Esophagus squamous epithelium (tissue), 4 donors: ENCODE measurements around the gene LRRC49.

Experiments used
- CTCF ChIP-seq, 6 experiments: fragments of 450-650 bp in 4 of 6; fragments of 200-600 bp in 2 of 6; sonication (generic) in 2 of 6; IDR thresholded peaks; one replicate each; pipeline ENCODE4 v1.5.1; 2016 to 2019; ENCODE audit warnings: antibody characterized with exemption in 6 of 6, mild to moderate bottlenecking in 4 of 6, moderate library complexity in 4 of 6
- POLR2A ChIP-seq, 4 donors: fragments of 450-650 bp; IDR thresholded peaks; one replicate each; pipeline ENCODE4 v1.6.1; 2017; ENCODE audit warnings: antibody characterized with exemption in 4 of 4, mild to moderate bottlenecking in 4 of 4, moderate library complexity in 3 of 4

GRCh38 chr15:70859322-70859908 is 33.2 kb upstream of the LRRC49 start:
- no peak for TF ChIP-seq POLR2A (IDR thresholded peaks at IDR 0.05)
- no peak for TF ChIP-seq CTCF (IDR thresholded peaks at IDR 0.05)
